ENCODE data around the gene DLGAP1.
"Not testable (repeated sequence)": the region's sequence is repeated elsewhere in the genome, so short reads cannot be mapped to it uniquely, and the experiment has no call there.

Gene DLGAP1

GRCh38 chr18:4101009-4101408 is 354.1 kb downstream of the DLGAP1 start:
- in situ Hi-C loops (cut with MboI; ENCODE audit: low sequenced_read_pairs) = no loop called here

- in situ Hi-C loops (cut with MboI; ENCODE audit: low sequenced_read_pairs) = no loop called here
Measured at GRCh38 chr18:4096486-4096885, 358.6 kb downstream of the DLGAP1 start.

- in situ Hi-C loops (cut with MboI; ENCODE audit: low sequenced_read_pairs) = no loop called here
Measured at GRCh38 chr18:4093676-4094075, 361.4 kb downstream of the DLGAP1 start.

DNA sequence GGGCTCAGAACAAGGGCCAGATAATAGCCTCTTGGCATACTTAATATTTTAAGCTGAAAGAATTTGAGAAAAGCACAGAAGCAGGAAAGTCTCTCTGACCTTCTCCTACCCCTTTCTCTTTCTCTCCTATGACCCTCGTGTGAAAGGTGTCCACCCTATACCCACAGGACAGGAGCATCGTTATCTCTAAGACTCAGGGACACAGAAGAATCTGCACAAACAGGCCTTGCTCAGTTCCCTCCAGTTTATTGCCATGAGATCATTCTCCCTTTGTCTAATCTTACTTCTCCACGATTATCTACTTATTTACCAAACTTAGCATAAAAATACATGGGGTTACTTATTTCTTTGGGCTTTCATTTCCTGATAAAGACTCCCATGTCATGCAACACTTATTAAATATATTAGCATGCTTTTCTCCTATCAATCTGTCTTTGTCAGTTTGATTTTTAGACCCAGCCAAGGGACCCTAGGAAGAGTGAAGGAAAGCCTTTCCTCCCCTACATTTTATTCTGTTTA is 370.7 kb downstream of the DLGAP1 start:
- in situ Hi-C loops (cut with MboI; ENCODE audit: low sequenced_read_pairs) = no loop called here

GRCh38 chr18:4078246-4078645 is 376.9 kb downstream of the DLGAP1 start:
- in situ Hi-C loops (cut with MboI; ENCODE audit: low sequenced_read_pairs) = no loop called here

- in situ Hi-C loops (cut with MboI; ENCODE audit: low sequenced_read_pairs) = no loop called here
Measured at GRCh38 chr18:4077721-4078120, 377.4 kb downstream of the DLGAP1 start.

DNA sequence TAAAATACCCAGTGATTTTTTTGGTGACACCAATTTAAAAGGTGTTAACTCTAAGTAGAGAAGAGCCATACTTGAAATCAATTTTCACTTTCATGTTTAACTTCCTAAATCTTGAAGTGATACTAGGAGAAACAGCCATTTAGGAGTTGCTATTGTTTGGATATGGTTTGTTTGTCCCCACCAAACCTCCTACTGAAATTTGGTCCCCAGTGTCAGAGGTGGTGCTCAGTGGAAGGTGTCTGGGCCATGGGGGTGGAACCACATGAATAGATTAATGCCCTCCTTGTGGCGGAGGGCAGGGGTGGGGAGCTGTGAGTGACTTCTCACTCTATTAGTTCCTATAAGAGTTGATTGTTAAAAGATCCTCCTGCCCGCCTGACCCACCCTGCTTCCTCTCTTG is 377.9 kb downstream of the DLGAP1 start:
- in situ Hi-C loops (cut with MboI; ENCODE audit: low sequenced_read_pairs) = no loop called here

GRCh38 chr18:4074647-4075046 is 380.5 kb downstream of the DLGAP1 start:
- in situ Hi-C loops (cut with MboI; ENCODE audit: low sequenced_read_pairs) = no loop called here

DNA sequence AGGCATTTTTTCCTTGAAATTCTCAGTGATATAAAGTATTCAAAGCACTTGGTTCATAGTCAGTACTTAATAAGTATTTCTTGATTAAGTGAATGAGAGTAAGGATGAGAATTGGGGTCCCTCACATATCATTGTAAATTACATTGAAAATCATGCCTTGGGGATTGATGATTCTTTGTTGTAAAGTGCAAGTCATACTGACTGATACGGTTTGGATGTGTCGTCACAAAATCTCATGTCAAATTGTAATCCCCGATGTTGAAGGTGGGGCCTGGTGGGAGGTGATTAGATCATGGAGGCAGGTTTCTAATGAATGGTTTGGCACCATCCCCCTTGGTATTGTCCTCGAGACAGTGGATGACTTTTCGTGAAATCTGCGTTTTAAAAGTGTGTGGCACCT is 385.9 kb downstream of the DLGAP1 start:
- in situ Hi-C loops (cut with MboI; ENCODE audit: low sequenced_read_pairs) = no loop called here

DNA sequence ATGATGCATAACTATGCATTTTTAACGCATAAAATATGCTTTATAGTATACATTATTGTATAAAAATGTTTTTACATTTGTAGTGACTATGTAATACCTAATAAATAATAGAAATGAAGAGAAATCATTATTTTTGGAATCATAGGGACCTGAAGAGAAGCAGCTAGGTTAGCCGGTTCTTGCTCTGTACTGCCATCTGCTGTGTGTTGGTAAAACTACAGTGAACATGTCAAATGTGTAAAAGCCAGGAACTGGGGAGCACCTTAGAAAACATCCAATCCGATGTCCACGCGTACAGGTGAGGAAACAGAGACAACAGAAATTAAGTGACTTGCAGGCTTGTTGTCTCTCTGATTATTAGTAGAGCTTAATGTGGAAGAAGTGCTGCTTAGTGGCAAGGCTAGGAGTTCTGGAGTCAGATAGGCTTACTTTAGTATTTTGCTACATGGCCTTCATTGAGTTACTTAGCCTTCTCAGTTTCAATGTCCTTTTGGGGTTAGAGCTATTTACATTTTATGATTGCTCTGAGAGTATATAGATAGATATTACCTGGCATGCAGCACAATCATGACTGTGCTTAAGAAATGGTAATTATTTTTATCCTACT is 386.5 kb downstream of the DLGAP1 start:
- in situ Hi-C loops (cut with MboI; ENCODE audit: low sequenced_read_pairs) = no loop called here

DNA sequence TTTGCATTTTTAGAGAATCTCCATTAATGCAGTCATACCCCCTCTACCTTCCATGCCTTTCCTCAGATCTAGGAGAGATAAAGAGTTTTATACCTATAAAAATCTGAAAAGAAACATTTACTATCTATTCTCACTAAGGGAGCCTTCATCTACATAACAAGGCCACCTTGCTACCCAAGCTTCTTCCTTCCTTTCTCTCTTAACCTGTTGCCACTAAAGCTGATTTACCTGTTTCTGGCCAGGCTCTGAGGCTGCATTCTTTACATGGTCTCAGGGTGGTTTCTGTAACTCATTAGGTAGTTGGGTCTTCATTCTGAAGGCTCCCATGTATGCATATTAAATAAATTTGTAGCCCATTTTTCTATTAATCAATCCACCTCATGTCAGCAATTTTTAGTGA is 391.6 kb downstream of the DLGAP1 start:
- in situ Hi-C loops (cut with MboI; ENCODE audit: low sequenced_read_pairs) = no loop called here

DNA sequence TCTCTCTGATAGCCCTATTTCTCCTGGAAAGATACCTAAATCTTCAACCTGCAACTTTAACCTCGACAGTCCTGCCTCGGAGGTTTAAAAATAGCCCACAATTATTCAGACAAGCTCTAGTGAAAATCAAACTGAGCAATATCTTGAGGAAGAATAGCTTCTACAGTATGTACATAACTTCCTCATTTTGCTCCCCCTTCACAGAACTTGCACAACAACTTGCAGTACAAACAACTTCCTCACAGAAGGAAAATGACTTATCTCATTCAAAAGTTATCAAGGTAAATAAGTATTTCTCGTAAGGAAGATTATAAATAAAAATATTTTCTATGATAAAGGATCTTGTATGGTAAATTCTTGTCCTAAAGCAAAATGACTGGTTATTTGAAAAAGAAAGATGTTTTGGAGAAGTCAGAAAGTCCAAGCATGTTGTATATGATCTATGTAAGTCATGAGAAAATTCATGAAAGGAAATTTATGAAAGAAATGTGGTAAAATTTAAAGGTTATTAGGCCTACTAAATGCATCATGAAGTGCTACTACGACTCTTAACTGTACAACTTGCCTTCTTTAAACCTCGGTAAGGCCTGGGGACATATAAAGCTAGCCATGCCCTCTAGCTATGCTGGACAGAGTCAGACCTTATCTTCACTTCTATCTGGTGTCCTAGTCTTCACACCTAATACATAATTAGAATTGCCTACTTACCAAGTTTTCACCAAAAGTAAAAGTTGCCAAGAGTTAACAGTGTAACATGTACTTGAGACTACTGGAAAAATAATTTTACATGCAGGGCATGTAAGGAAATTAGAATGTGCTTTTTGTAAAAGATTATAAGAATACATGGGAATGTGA is 394.5 kb downstream of the DLGAP1 start:
- in situ Hi-C loops (cut with MboI; ENCODE audit: low sequenced_read_pairs) = no loop called here

DNA sequence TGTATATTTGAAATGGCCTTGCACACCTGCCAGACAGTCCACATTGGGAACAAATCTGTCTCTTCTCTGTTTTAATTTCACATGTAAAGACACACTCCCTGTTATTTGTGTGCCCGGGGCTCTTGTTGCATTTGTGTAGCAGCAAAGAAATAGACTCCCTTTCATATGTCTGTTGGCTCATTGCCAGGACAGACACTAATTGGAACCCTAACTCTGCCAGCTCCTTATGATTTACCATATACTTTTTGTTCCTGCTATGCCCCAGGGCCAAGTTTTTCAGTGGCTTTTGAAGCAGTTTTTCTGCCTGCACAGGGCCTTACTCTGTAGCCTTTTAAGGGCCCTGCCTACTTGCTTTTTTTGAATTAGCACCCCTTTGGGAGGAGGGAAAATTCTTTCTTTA is 396.9 kb downstream of the DLGAP1 start:
- in situ Hi-C loops (cut with MboI; ENCODE audit: low sequenced_read_pairs) = no loop called here

- in situ Hi-C loops (cut with MboI; ENCODE audit: low sequenced_read_pairs) = no loop called here
Measured at GRCh38 chr18:4040391-4041092, 414.6 kb downstream of the DLGAP1 start.

DNA sequence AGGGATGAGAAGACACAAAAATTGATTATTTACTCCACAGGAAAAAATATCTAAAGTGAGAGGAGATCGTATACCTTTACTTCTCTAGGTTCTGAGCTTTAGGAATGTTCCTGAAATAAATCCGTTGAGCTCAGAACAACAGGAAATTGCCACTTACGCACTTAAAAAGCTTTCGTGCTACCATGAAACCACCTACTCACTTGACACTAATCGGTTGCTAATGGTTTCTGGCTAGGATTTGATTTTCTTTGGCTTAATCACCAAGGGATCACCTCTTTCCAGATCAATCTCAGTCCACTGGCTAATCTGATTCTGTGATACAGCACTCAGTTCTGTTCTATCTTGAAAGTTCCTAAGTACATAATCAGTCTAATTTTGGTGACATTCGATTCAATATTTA is 419.6 kb downstream of the DLGAP1 start:
- in situ Hi-C loops (cut with MboI; ENCODE audit: low sequenced_read_pairs) = no loop called here

DNA sequence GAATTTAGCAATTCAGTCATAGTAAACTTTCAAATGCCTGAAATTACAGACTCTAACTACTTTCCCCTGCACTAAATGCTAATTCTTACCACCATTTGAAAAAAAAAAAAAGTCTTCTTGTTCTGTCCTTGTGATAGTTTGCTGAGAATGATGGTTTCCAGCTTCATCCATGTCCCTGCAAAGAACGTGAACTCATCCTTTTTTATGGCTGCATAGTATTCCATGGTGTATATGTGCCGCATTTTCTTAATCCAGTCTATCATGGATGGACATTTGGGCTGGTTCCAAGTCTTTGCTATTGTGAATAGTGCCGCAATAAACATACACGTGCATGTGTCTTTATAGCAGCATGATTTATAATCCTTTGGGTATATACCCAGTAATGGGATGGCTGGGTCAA is 420.3 kb downstream of the DLGAP1 start:
- in situ Hi-C loops (cut with MboI; ENCODE audit: low sequenced_read_pairs) = not testable (repeated sequence)

DNA sequence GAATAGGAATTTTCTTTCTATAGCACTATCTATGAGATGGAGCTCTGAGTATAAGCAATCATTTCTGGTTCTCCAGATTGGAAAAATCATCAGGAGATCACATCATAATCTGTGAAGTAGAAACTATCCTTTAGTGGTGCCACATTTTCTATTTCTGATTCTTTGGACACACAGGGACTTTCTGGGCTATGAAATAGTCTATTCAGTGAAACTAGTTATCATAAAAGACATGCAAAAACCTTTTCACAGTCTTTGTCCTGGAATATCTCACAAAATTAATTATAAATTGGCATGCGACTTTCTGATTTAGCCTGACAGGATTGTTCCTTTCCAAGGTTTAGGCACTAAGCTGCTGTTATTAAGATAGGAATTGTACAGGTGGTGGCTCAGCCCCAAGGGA is 428.6 kb downstream of the DLGAP1 start:
- in situ Hi-C loops (cut with MboI; ENCODE audit: low sequenced_read_pairs) = no loop called here

- in situ Hi-C loops (cut with MboI; ENCODE audit: low sequenced_read_pairs) = no loop called here
Measured at GRCh38 chr18:4024702-4025101, 430.4 kb downstream of the DLGAP1 start.

- in situ Hi-C loops (cut with MboI; ENCODE audit: low sequenced_read_pairs) = not testable (repeated sequence)
Measured at GRCh38 chr18:4022749-4023148, 432.4 kb downstream of the DLGAP1 start.

- in situ Hi-C loops (cut with MboI; ENCODE audit: low sequenced_read_pairs) = no loop called here
Measured at GRCh38 chr18:4020026-4020425, 435.1 kb downstream of the DLGAP1 start.

DNA sequence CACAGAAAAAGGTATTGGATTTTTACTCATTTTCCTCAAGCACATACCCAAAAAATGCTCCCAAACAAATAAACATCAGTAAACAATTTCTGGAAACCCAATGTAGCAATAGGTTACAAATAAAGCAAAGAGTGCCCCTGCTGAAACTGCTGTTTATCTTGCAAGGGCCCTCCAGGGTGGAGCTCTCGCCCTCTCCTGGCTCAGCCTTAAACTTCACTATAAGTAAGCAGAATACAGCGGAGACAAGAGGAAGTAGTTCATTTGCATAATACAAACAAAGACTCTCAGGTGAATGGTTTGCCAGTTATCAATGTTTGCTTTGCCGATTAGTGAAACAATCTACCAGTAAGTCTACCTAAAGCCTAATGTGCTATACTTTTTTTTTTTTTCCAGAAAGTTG is 437.6 kb downstream of the DLGAP1 start:
- in situ Hi-C loops (cut with MboI; ENCODE audit: low sequenced_read_pairs) = no loop called here
